ENCODE results near the gene FOXQ1.

Gene FOXQ1

DNA sequence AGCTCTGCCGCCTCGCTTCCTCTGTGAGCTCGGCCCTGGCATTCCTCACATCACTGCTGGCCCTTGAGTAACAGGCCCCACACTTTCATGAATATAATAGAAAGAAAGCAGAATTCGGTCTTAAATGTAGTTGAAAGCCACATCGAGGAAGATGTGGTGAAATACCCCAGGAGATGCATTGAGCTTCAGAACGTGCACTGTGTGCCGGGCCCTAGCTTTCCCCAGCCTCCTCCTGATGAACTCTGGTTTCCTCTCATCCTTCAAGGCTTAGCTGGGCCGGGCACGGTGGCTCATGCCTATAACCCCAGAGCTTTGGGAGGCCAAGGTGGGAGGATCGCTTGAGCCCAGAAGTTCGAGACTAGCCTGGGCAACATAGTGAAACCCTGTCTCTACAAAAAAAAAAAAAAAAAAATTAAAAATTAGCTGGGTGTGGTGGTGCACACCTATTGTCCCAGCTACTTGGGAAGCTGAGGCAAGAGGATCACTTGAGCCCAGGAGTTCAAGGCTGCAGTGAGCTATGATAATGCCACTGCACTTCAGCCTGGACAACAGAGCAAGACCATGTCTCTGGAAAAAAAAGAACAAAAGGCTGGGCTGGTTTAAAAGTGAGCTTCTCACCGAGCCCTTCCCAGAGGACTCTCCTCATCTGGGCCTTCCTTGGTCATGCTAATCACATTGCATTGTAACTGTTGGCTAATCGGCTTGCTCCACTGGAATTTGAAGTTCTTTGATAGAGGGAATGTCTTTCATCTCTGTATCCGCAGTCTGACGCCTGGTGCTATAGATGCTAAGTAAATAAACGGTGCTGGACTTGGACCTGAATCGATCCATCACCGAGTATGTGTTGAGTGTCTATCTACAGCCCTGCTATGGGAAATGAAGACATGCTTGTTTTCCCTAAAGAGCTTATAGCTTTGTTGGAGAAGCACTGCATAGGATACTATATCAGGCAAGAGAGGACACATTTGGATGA is 43.8 kb upstream of the FOXQ1 start:
- H3K4me1 ChIP-seq (ENCODE audit: low read length): no peaks in the 10 kb centered on the region
- TF ChIP-seq, protein P1, sequence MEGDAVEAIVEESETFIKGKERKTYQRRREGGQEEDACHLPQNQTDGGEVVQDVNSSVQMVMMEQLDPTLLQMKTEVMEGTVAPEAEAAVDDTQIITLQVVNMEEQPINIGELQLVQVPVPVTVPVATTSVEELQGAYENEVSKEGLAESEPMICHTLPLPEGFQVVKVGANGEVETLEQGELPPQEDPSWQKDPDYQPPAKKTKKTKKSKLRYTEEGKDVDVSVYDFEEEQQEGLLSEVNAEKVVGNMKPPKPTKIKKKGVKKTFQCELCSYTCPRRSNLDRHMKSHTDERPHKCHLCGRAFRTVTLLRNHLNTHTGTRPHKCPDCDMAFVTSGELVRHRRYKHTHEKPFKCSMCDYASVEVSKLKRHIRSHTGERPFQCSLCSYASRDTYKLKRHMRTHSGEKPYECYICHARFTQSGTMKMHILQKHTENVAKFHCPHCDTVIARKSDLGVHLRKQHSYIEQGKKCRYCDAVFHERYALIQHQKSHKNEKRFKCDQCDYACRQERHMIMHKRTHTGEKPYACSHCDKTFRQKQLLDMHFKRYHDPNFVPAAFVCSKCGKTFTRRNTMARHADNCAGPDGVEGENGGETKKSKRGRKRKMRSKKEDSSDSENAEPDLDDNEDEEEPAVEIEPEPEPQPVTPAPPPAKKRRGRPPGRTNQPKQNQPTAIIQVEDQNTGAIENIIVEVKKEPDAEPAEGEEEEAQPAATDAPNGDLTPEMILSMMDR (IDR thresholded peaks at IDR 0.05; ENCODE audit: low read depth, low read length): no peak
- TF ChIP-seq EZH2phosphoT487 (IDR thresholded peaks at IDR 0.05; ENCODE audit: low read depth): no peak
- H4K20me1 ChIP-seq (ENCODE audit: insufficient read depth, low read length): no peaks in the 10 kb centered on the region
- H3K27me3 ChIP-seq (ENCODE audit: low read depth, low read length): peaks cover 12% of the 10 kb centered on the region; the same call in 1 of the 2 replicates
- H3K27ac ChIP-seq (ENCODE audit: low read length): no peak overlapping the region
- no peaks in the 10 kb centered on the region for H3K79me2 ChIP-seq (ENCODE audit: low read length)
- H3K9me3 ChIP-seq (ENCODE audit: insufficient read depth, low read length): no peaks in the 10 kb centered on the region
- no peak overlapping the region for H3K4me3 ChIP-seq (ENCODE audit: low read length)
- H2AFZ ChIP-seq (ENCODE audit: low read depth, low read length): no peak overlapping the region
- no peak overlapping the region for H3K9ac ChIP-seq (ENCODE audit: low read length)
- no peaks in the 10 kb centered on the region for H3K36me3 ChIP-seq (replicated peaks; ENCODE audit: low read depth, low read length)
- H3K4me2 ChIP-seq (ENCODE audit: low read length): no peak overlapping the region

DNA sequence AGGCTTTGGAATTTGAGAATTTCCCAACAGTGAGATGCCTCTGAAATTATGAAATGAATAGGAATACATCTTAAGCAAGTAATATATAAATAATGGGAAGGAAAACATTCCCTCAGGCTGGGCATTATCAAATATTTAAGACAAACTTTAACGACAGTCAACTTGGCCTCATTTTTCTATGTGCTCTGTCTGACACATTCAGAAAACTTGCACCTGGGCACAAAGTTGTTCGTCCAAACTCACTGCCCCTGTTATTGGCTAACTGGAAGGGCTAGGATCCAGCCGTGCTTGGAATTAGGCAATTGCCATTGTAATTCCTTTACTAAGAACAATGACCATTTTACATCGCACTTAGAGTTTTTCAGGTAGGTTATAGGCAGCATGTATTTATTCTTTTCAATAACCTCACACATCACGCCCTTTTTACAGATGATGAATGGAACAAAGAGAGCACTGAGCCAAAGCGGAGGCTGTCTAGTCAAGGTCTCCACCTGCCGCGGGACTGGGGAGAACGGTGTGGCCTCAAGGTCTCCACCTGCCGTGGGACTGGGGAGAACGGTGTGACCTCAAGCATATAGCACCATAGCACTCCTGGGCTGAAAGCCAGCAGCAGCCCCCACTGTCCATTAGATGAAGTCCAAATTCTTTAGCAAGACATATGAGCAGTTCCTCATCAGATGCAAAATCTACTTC is 40.7 kb upstream of the FOXQ1 start:
- no peak overlapping the region for H2AFZ ChIP-seq (ENCODE audit: low read depth, low read length)
- H3K9ac ChIP-seq (ENCODE audit: low read length): no peak overlapping the region
- peaks cover 4% of the 10 kb centered on the region; the same call in 1 of the 2 replicates for H3K27me3 ChIP-seq (ENCODE audit: low read depth, low read length)
- H3K27ac ChIP-seq (ENCODE audit: low read length): no peak overlapping the region
- H3K79me2 ChIP-seq (ENCODE audit: low read length): no peaks in the 10 kb centered on the region
- H3K4me1 ChIP-seq (ENCODE audit: low read length): no peaks in the 10 kb centered on the region
- H3K4me3 ChIP-seq (ENCODE audit: low read length): no peak overlapping the region
- TF ChIP-seq EZH2phosphoT487 (IDR thresholded peaks at IDR 0.05; ENCODE audit: low read depth): no peak
- TF ChIP-seq, protein P1 (IDR thresholded peaks at IDR 0.05; ENCODE audit: low read depth, low read length): no peak
- H3K36me3 ChIP-seq (replicated peaks; ENCODE audit: low read depth, low read length): no peaks in the 10 kb centered on the region
- H4K20me1 ChIP-seq (ENCODE audit: insufficient read depth, low read length): no peaks in the 10 kb centered on the region
- no peaks in the 10 kb centered on the region for H3K9me3 ChIP-seq (ENCODE audit: insufficient read depth, low read length)
- H3K4me2 ChIP-seq (ENCODE audit: low read length): no peak overlapping the region

DNA sequence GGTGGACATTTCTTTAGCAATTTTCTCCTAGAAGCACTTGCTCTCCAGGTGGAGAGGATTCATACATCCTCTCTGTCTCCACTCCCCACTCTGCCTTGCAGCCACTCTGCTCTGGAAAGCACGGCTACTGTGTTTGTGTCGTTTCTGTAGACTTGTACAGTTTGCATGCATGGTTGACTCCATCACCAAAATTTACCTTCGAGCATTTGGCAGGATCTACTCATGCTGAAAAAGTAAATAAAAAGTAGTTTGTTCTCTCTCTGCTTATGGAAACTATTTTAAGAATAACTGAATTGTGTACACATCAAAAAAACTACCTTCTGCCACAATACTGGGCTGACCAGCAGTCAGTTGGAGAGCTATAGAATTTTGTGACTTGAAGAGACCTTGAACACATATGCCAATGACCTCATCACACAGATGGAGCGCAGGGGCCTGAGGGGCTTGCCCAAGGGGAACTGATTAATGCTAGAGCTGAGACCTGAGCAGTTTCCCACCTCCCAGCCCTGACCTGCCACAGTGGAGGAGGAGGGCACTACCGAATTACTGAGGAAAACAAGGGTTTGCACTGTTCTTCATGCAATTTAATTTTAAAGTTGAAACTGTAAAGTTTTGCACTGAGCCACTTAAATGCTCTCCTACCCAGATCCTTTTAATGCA is 33.7 kb upstream of the FOXQ1 start:
- no peak for TF ChIP-seq EZH2phosphoT487 (IDR thresholded peaks at IDR 0.05; ENCODE audit: low read depth)
- TF ChIP-seq, protein P1 (IDR thresholded peaks at IDR 0.05; ENCODE audit: low read depth, low read length): no peak
- Histone ChIP-seq H3K79me2 (ENCODE audit: low read length) (no peaks in the 10 kb centered on the region), H3K4me3 (ENCODE audit: low read length) (no peak overlapping the region), H3K4me2 (ENCODE audit: low read length) (no peak overlapping the region), H4K20me1 (ENCODE audit: insufficient read depth, low read length) (no peaks in the 10 kb centered on the region), H3K27ac (ENCODE audit: low read length) (no peak overlapping the region), H3K27me3 (ENCODE audit: low read depth, low read length) (no peaks in the 10 kb centered on the region; the same call in 1 of the 2 replicates), H3K36me3 (replicated peaks; ENCODE audit: low read depth, low read length) (no peaks in the 10 kb centered on the region), H3K9me3 (ENCODE audit: insufficient read depth, low read length) (no peaks in the 10 kb centered on the region), H3K9ac (ENCODE audit: low read length) (no peak overlapping the region), H3K4me1 (ENCODE audit: low read length) (no peaks in the 10 kb centered on the region), H2AFZ (ENCODE audit: low read depth, low read length) (no peak overlapping the region)
